HG03565 (cell line): ENCODE measurements around the gene PCNT.
"Not testable (repeated sequence)": the region's sequence is repeated elsewhere in the genome, so short reads cannot be mapped to it uniquely, and the experiment has no call there.

Source experiments
- ATAC-seq: cut with Tn5 transposase; IDR thresholded peaks from one replicate; pipeline ENCODE4 v1.9.1; 2021; ENCODE audit warnings: mild to moderate bottlenecking, moderate library complexity; ENCODE audit not compliant: unreplicated experiment

Gene PCNT

GRCh38 chr21:46307625-46308024, 16.3 kb upstream of the PCNT start:
- ATAC-seq, result no peak

GRCh38 chr21:46308431-46308830, 15.5 kb upstream of the PCNT start:
- no peak for ATAC-seq

- ATAC-seq, result not testable (repeated sequence)
These were observed 13.7 kb upstream of the PCNT start for GRCh38 chr21:46310260-46310659.

- no peak for ATAC-seq
These were observed 12.4 kb upstream of the PCNT start for GRCh38 chr21:46311568-46311967.

GRCh38 chr21:46312949-46313348, 11.0 kb upstream of the PCNT start:
- ATAC-seq, result no peak

GRCh38 chr21:46314441-46315020, 9.4 kb upstream of the PCNT start:
- no peak for ATAC-seq

GRCh38 chr21:46316708-46317324, 7.1 kb upstream of the PCNT start:
- no peak for ATAC-seq

- ATAC-seq, result no peak
These were observed 6.1 kb upstream of the PCNT start for GRCh38 chr21:46317710-46318463.

GRCh38 chr21:46318464-46318845, 5.5 kb upstream of the PCNT start:
- ATAC-seq, result no peak

GRCh38 chr21:46319186-46319585, 4.8 kb upstream of the PCNT start:
- ATAC-seq, result no peak

GRCh38 chr21:46320331-46320801, 3.6 kb upstream of the PCNT start:
- no peak for ATAC-seq

GRCh38 chr21:46322351-46323226, 1.4 kb upstream of the PCNT start:
- no peak for ATAC-seq

GRCh38 chr21:46323227-46323709, 688 bp upstream of the PCNT start:
- no peak for ATAC-seq

- peak; percentile 34 for ATAC-seq
These were observed 575 bp downstream of the PCNT start for GRCh38 chr21:46324390-46325072.

GRCh38 chr21:46325073-46325912, 1.3 kb downstream of the PCNT start:
- ATAC-seq, result no peak

- no peak for ATAC-seq
These were observed 2.3 kb downstream of the PCNT start for GRCh38 chr21:46326110-46326703.

- ATAC-seq, result no peak
These were observed 3.8 kb downstream of the PCNT start for GRCh38 chr21:46327711-46328110.

GRCh38 chr21:46328151-46328550, 4.2 kb downstream of the PCNT start:
- ATAC-seq, result no peak

GRCh38 chr21:46329796-46330195, 5.8 kb downstream of the PCNT start:
- ATAC-seq, result no peak
